ENCODE data around the gene RALY.

Gene RALY

GRCh38 chr20:33986560-33987216 is 7.0 kb upstream of the RALY start:
- no peak for DNase-seq (ENCODE audit: low read depth in 2 of 2)

GRCh38 chr20:33990075-33990474 is 3.6 kb upstream of the RALY start:
- no peak for DNase-seq (ENCODE audit: low read depth in 2 of 2)

GRCh38 chr20:33991502-33991901 is 2.2 kb upstream of the RALY start:
- no peak for DNase-seq (ENCODE audit: low read depth in 2 of 2)

DNA sequence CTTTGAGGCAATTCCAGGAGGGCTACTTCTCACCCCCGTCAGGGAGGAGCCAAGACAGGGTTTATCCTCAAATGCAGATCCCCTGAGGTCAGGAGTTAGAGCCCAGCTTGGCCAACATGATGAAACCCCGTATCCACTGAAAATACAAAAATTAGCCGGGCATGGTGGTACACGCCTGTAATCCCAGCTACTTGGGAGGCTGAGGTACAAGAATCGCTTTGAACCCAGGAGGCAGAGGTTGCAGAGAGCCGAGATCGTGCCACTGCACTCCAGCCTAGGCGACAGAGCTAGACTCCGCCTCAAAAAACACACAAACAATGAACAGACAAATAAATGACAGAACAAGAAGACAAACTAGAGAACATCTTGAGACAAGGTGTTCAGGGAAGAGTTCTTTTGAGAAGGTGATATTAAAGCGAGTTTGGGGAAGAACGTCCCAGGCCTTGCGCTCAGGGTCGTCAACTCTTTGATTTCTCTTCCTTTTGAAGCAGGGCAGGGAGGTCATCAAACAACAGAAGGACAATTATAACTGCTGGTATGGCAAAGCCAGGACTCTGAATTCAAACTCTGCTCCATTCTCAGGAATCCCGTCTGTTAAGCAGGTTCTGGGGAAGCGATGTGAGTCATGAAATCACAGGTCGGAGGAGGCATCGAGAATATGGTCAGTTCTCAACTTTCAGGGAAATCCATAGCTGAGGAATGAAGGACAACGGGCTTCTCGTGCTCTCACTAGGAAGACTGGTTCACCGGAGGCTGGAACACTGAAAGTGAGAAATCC is 1.4 kb upstream of the RALY start:
- DNase-seq (ENCODE audit: low read depth in 2 of 2) = no peak

- peak; percentile 98 to 99 for DNase-seq (ENCODE audit: low read depth in 2 of 2)
Measured at GRCh38 chr20:33992923-33993575, 662 bp upstream of the RALY start.

GRCh38 chr20:33994222-33994913 is 657 bp downstream of the RALY start:
- peak; percentile 39 to 51 for DNase-seq (ENCODE audit: low read depth in 2 of 2)

- DNase-seq (ENCODE audit: low read depth in 2 of 2) = no peak
Measured at GRCh38 chr20:33995053-33995831, 1.5 kb downstream of the RALY start.

DNA sequence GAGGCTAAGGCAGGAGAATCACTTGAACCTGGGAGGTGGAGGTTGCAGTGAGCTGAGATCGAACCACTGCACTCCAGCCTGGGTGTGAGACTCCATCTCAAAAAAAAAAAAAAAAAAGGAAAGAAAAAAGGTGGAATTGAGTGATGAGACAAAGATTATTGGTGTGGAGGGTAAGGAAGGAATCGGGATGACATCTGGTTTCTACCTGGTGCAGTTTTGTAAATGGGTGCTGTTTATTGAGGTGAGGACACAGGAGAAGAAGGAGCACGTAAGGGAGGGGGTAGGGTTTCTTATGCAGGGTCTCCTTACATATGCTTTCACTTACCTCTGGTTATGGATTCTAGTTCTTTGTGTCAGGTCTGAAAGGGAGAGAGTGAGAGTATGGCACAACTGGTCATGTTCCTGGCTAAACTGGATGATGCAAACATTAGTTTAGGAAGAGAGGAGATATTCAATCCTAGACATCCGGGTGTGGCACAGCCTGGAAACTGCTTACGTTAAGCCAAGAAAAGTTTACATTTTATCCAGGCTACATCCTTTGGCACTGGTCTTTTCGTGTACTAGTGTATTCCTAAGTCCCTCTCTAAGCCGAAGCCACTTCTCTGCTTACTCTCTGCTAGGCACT is 5.4 kb downstream of the RALY start:
- DNase-seq (ENCODE audit: low read depth in 2 of 2) = no peak

DNA sequence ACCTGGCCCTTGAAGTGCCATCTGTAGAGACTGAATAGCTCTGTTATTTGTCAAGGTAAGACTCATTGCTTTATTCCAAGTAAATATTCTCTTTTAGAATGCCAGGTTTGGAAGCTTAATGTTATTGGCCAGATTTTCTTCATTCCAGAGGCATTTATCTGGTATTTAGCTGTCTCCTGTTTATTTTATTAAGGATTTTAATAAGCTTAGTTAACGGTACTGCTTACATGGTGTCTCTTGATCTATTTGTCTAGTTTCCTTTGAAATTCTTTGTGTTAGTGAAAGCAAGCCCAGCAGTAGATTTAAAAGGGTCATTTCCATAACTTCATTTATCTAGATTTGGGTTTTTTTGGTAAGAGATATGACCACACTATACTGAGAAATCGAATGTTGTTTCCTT is 7.7 kb downstream of the RALY start:
- no peak for DNase-seq (ENCODE audit: low read depth in 2 of 2)

DNA sequence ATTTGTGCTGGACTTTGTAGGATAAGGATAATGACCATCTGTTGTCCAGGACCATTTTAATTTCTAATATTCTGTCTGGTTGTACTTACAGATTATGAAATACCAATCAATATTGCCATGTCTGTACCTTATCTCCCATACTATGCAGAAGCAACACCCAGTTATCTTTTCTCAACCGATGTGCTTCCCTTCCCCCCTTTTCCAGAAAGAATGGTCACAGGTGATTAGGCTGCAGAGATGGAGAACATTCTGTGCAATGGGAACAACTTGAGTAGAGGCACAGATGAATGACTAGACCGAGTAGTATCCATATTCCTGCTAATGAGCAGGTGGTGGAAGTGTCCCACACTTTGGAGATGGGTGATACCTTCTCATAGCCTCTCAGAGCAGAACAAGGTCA is 10.5 kb downstream of the RALY start:
- DNase-seq (ENCODE audit: low read depth in 2 of 2) = no peak

DNA sequence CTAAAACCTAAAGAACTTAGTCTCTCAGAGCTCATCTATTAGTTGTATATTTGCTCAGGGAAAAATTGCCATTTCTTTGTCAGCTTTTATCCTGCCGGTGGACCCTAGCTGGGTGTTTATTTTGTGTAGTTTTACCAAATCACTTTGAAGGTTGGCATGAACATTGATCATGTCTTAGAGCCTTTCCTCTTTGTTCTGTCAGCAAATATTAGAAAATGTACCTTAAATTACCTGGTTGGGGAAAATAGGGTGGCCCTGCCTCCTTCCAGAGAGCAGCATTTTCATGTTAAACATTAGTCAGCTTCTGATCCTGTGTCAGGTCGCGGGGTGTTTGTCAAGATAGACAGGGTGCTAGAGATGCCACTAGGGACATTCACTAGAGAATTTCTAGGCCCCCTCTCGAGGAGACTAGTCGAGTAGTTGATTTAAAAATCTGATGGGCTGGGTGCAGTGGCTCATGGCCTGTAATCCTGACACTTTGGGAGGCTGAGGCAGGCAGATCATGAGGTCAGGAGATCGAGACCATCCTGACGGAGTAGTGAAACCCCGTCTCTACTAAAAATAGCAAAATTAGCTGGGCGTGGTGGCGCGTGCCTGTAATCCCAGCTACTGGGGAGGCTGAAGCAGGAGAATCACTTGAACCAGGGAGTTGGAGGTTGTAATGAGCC is 11.2 kb downstream of the RALY start:
- no peak for DNase-seq (ENCODE audit: low read depth in 2 of 2)

- no peak for DNase-seq (ENCODE audit: low read depth in 2 of 2)
Measured at GRCh38 chr20:34006619-34007018, 12.9 kb downstream of the RALY start.

DNA sequence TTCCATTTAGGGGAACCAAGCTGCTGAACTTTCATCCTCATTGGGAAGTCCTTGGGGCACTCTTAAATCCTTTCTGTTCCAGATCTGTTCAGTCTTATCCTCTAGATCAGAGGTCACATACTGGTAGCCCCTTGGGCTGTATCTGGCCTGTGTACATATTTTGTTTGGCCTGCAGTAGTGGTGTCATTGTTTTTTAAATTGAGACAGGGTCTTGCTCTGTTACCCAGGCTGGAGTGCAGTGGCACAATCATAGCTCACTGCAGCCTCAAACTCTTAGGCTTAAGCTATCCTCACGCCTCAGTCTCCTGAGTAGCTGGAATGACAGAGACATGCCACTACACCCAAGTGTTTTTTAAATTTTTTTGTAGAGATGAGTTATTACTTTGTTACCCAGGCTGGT is 14.8 kb downstream of the RALY start:
- DNase-seq (ENCODE audit: low read depth in 2 of 2) = no peak

- DNase-seq (ENCODE audit: low read depth in 2 of 2) = no peak
Measured at GRCh38 chr20:34010405-34010931, 16.8 kb downstream of the RALY start.

DNA sequence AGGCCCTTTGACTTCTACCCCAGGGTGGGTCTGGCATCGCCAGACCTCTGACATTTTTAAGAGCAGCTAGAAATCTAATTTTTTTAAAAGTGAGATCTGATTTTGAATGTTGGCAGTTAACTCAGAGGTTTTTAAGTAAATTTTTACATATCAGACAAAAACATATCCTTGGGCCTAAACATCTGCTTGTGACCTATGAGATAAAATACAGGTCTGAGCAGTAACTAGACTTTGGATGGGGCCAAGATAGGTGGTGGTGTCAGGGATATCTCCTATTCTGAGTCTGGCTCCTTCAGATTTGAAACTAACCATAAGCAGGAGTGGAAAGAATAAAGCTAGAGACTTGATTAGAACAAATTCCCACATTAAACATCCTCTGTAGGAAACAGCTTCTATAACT is 17.6 kb downstream of the RALY start:
- no peak for DNase-seq (ENCODE audit: low read depth in 2 of 2)

DNA sequence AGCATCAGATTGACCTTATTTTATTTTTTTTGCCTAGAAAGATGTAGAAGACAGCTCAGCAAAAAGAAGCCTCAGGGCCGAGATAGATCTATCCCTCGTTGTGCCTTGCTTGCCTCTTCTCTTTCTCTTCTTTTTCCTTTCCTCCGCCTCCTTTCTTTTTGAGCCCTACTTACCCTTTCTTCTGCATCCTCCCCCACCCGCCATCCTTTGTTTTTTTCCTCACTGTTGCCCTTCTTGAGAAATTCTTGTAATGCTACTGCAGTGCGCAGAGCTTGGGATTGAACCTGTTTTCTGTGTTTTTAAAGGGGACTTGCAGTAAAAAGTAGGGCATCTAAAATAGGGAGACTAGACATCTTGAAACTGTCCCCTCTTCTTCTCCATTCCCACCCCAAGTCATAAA is 18.6 kb downstream of the RALY start:
- DNase-seq (ENCODE audit: low read depth in 2 of 2) = no peak

DNA sequence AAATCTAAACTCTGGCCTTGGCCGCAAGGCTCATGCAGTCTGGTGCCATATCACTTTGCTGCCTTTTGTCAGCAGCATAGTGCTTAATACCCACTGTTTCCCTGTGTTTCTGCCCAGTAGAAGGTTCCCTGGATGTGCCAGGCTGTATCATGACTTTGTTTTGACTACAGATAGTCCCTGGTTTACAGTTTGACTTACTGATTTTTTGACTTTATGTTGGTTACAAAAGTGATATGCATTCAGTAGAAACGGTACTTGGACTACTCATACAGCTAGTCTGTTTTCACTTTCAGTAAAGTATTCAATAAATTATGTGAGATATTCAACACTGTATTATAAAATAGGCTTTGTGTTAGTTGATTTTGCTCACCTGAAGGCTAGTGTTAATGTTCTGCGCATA is 19.0 kb downstream of the RALY start:
- no peak for DNase-seq (ENCODE audit: low read depth in 2 of 2)

DNA sequence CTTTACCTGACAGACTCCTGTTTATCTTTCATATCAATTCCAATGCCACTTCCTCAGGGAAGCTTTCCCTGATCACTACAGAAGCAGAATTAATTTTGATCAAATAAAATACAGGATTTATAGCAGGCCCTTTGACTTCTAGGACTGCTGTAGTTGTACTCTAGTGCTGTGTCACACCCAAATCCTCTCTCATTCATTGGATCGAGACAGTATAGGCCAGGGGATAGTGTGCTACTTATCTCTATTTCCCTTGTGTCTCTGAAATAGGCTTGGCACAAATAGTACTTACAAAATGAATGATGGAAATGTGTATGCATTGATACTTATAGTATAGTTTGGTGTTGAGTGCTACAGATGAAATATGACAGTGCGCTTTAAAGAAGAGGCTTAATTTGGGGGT is 19.8 kb downstream of the RALY start:
- no peak for DNase-seq (ENCODE audit: low read depth in 2 of 2)

DNA sequence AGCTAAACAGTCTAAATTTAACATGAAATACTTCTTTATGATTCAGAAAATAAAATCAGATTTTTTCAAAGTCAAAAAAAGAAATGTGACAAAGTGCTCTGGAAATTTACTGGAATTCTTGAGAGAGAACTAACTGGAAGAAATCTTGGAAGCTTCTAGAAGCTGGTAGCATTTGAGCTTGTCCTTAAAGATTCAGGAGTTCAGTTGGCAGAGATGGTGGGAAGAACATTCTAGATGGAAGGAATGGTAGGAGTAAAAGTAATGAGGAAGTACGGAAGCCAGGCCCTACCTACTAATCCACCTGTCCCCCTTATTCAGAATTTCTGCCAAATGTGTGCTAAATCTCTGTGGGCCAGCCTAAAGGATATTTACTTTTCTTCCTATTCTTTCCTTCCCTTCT is 21.2 kb downstream of the RALY start:
- no peak for DNase-seq (ENCODE audit: low read depth in 2 of 2)
